ENCODE data around the gene NTN4.

NTN4 gene

DNA sequence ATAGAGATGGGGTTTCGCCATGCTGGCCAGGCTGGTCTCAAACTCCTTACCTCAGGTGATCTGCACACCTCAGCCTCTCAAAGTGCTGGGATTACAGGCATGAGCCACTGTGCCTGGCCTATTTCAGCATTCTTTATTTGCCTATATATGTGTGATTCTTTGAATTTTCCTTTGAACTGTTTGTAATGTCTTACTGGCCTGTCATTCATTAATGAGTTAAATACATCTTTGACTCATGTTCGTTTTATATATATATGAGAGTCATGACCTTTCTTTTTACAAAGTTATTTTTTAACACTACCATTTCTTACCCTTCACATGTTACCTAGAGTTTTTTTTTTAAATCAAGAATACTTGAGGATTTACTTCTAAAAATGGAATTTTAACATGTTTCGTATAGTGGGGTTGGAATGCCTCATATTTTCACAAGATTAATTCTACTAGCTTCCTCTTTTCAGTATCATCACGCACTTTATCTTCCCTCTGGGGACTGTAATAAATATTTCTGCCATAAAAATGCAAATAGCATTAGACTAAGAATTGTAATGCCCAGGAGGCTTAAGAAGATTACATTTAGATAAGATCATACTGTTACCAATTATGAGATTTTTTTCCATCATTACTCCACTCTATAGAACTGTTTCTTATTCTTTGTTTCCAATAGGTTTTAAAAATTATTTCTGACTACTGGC, 66.7 kb downstream of the NTN4 start:
- DNase-seq: no peak
- TF ChIP-seq POLR2A (IDR thresholded peaks at IDR 0.05; ENCODE audit: low read length): no peak
- no peak for TF ChIP-seq GATA1 (IDR thresholded peaks at IDR 0.05; ENCODE audit: low read depth, low read length)

DNA sequence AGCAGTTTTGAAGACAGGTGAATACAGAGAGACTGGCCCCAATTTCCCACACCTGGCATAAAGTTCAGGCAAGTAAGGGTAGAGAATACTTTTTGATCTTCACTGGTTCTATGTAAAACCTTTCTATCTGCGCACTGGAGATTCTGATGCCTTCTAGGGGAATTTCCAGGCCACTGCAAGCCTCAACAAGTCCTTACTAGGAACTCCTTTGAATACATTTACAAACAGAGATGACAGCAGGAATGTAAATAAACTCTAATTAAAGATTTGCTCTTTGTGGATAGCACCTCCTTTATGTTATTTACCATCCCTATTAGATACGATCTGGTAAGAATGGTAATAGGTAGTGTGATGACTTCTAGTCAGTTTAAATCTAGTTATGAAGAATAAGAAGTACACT, 69.2 kb downstream of the NTN4 start:
- no peak for DNase-seq
- TF ChIP-seq POLR2A (IDR thresholded peaks at IDR 0.05; ENCODE audit: low read length): no peak
- TF ChIP-seq GATA1 (IDR thresholded peaks at IDR 0.05; ENCODE audit: low read depth, low read length): no peak

DNA sequence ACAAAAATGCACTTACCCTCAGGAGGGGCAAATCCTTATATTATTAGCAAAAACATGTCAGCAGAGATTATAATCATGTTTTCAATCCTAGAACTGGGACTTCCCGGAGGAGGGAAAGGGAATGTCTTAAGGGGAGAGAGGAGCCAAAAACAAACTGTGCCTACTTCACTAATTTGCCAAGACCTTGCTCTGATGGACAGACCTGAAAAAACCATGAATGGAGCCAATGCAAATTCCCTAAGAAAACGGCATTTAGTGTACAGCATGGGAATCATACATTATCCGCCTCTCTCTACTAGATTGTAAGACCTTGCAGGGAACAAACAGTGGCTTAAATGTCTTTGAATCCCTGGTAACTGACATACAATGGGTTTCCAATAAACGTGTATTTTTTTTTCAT, 70.4 kb downstream of the NTN4 start:
- DNase-seq: no peak
- TF ChIP-seq GATA1 (IDR thresholded peaks at IDR 0.05; ENCODE audit: low read depth, low read length): no peak
- TF ChIP-seq POLR2A (IDR thresholded peaks at IDR 0.05; ENCODE audit: low read length): no peak

DNA sequence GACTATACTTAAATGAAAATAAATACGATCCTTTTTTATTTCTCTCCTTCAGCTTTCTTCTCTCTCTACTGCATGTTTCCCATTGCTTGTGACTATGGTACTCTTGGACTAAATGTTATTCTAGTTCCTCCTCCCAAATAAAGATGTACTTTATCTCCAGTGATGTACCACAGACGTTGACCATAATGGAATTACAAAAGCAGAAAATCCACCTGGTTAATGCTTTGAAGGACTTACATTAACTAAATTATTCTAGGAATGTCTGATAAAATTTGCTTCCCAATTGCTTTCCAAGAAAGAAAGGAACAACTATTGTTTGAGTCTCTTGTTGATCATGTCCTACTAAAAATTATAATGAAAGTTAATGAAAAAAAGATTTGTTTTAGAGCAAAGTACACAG, 71.8 kb downstream of the NTN4 start:
- no peak for TF ChIP-seq GATA1 (IDR thresholded peaks at IDR 0.05; ENCODE audit: low read depth, low read length)
- no peak for DNase-seq

DNA sequence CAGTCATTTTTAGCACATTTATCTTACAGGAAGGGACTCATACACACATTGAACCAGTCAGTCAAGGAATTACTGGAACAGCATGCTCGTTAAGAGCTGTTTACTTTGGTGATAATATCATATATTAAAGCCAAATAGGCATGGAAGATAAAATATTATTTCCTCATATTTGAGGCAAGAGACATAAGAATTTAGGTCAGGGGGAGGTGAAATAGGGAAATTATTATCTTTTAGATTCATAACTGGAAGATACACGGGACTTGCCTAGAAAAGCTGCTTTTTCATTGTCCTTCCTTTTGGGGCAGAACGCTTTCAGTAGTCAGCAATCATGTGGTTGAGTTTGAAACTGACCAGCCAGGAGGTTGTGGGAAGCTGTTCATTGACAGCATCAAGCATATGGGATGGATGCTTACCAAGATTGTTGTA, 72.5 kb downstream of the NTN4 start:
- DNase-seq: no peak
- TF ChIP-seq GATA1 (IDR thresholded peaks at IDR 0.05; ENCODE audit: low read depth, low read length): no peak
- no peak for TF ChIP-seq POLR2A (IDR thresholded peaks at IDR 0.05; ENCODE audit: low read length)

DNA sequence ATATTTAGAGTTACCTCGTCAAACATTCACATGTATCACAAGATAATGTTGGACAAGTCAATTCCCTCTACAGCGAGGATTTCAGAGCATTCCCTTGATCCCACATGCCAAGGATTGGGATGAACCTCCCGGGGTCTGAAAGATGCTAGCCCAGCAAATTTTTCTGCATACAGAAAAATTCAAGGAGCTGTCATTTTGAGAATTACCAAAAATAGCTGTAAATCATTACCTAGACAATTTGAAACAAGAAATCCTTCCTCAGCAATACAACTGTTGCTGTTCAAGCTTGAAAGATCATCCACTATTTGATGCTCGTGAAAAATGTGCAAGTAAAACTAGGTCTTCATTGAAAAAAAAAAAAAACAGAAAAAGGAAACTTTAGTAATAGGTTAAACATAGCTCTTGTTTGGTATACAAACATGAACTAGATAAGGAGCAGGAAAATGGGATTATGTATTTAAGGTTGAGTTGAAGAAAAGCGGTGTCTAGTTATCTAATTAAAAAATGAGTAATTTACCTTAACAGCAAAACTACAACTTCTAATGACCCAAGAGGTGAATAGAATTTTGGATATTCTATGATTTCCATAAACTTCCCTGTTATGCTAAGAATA, 73.1 kb downstream of the NTN4 start:
- DNase-seq: no peak
- TF ChIP-seq GATA1 (IDR thresholded peaks at IDR 0.05; ENCODE audit: low read depth, low read length): no peak
- no peak for TF ChIP-seq POLR2A (IDR thresholded peaks at IDR 0.05; ENCODE audit: low read length)

DNA sequence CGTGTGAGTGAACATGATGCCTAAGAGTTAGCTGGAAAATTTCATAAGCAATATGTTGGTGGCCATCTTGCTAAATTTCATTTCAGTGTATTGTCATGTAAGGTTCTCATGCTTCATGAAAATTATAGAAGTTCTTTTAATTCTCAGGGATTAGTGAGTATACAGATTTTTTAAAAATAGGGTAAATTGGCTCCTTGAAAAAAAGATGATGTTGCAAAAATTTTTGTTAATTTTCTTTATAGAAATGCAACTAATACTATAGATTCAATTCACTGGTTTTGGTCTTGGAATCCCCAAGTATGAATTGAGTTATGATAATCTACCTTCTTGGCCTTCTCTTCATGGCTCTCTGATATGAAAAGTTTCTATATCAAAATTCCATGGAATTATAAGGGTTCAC, 75.4 kb downstream of the NTN4 start:
- TF ChIP-seq POLR2A (IDR thresholded peaks at IDR 0.05; ENCODE audit: low read length): no peak
- no peak for TF ChIP-seq GATA1 (IDR thresholded peaks at IDR 0.05; ENCODE audit: low read depth, low read length)
- no peak for DNase-seq

DNA sequence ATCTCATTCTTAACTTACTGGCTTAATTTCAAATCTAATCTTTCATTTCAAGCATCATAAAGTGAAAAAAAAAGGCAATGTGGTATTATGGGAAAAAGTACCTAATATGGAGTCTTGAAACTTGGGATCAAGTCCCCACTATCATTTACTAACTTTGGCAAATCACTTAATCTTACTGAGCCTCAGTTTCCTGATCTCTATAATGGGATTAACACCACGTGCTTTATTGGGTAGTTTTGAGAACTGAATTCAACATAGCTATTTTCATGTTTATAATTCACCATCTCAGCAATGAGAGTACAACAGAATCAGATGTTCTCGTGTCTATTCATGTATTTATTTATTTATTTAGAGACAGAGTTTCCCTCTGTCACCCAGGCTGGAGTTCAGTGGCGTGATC, 78.3 kb downstream of the NTN4 start:
- DNase-seq: no peak

DNA sequence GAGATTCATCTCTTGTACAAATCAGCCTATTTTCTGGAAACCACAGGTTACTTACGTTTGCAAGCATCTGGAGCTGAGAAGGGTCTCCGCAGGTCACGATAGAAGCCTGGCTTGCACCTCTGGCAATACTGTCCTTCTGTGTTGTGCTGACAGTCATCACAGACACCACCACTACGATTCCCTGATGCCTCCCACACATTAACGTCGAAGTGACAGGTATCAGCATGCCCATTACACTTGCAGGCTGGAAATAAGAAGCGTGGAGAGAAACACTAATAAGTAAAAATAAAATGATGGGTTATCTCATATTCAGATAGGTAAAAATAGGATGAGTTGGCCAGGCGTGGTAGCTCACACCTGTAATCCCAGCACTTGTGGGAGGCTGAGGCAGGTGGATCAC, 80.2 kb downstream of the NTN4 start:
- DNase-seq: no peak
- TF ChIP-seq POLR2A (IDR thresholded peaks at IDR 0.05; ENCODE audit: low read length) (no peak), GATA1 (IDR thresholded peaks at IDR 0.05; ENCODE audit: low read depth, low read length) (no peak)

More for the DNA sequence above, 78.3 kb downstream of the NTN4 start:
- TF ChIP-seq POLR2A (IDR thresholded peaks at IDR 0.05; ENCODE audit: low read length) (no peak), GATA1 (IDR thresholded peaks at IDR 0.05; ENCODE audit: low read depth, low read length) (no peak)

DNA sequence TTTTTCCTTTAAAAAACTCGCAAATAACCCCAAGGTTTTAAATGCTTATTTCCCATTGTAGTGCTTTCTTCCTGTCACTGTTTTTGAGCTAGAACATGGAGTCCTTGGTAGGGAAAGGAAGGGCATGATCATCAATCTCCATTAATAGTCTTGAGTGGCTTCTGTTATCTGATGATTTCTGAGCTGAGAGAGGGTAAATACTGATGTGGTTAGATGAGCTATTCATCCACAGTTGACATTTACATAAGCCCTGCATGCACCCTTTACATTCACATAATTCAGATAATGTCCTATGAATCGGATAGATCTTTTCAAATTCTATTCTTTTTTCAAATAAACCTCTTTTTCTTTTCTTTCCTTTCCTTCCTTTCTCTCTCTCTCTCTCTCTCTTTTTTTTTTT, 81.4 kb downstream of the NTN4 start:
- DNase-seq: no peak
- TF ChIP-seq GATA1 (IDR thresholded peaks at IDR 0.05; ENCODE audit: low read depth, low read length) (no peak), POLR2A (IDR thresholded peaks at IDR 0.05; ENCODE audit: low read length) (no peak)

DNA sequence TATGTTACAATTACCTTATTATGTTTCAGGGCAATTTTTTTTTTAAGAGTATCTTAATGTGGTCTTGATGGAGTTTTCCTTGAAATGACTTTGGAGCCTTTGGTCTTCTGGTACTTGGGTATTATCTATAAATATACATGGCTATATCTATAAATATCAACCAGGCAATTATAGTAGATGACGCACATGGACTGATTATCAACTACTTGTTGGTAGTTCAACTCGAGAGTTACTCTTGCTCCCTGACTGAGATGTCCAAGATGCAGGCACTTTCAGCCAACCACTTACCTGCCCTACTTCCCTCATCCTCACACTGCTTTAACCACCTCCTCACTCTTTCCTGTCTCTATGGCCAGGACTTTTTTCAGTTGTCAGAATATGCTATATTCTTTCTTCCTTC, 85.4 kb downstream of the NTN4 start:
- TF ChIP-seq GATA1 (IDR thresholded peaks at IDR 0.05; ENCODE audit: low read depth, low read length) (no peak), POLR2A (IDR thresholded peaks at IDR 0.05; ENCODE audit: low read length) (no peak)
- no peak for DNase-seq

DNA sequence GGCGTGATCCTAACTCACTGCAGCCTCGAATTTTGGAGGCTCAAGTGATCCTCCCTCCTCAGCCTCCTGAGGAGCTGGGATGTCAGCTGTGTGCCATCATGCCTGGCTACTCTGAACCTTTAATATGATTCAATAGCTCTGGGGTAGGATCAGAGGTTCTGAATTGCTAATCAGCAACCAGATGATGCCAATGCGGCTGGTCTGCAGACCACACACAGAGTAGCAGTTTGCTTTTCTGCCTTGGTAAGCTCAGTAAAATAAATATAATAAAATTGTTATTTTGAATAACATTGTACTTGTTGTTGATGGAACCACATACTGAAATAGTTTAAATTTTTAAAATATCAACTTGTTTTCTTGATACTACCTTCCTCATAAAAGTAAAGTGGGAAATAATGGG, 86.6 kb downstream of the NTN4 start:
- no peak for DNase-seq
- TF ChIP-seq POLR2A (IDR thresholded peaks at IDR 0.05; ENCODE audit: low read length): no peak
- no peak for TF ChIP-seq GATA1 (IDR thresholded peaks at IDR 0.05; ENCODE audit: low read depth, low read length)

DNA sequence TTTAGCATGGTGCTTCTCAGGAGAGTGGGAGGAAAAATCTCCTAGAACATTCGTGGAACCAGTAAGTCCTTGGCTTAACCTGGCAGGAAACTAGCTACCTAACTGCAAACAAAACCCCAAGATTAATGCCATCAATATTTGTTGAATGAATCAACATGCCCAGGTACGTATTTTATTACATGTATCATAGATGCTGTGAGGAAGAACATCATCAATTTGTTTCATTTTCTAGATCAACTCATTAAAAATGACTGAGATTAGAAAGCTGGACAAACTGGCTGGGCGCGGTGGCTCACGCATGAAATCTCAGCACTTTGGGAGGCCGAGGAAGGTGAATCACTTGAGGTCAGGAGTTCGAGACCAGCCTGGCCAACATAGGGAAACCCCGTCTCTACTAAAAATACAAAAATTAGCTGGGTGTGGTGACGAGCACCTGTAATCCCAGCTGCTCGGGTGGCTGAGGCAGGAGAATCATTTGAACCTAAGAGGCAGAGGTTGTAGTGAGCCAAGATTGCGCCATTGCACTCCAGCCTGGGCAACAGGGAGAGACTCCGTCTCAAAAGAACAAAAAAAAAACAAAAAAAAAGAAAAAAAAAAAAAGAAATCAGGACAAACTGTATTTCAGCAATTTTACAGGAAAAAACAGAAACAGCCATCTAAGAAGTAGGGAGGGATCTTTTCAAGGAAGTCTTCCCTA, 88.7 kb downstream of the NTN4 start:
- TF ChIP-seq POLR2A (IDR thresholded peaks at IDR 0.05; ENCODE audit: low read length): no peak
- TF ChIP-seq GATA1 (IDR thresholded peaks at IDR 0.05; ENCODE audit: low read depth, low read length): no peak
- no peak for DNase-seq

DNA sequence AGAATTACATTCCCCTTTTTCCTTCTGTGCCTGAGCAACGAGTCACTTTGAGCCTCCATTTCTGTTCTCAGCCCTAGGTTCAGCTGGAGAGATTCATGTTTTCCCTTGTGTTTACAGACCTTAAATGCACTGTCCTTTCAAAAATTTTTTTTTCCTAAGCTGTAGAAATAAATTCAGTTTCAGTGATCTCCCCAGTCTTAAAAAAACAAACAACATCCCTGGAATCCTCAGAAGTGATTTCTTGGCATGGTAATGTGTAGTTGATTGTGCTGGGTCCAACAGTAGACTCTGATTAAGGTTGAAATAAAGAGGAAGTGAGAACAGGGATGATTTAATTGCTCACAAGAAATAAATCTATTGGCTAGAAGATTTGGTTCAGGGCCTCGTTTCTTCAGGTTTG, 89.3 kb downstream of the NTN4 start:
- TF ChIP-seq GATA1 (IDR thresholded peaks at IDR 0.05; ENCODE audit: low read depth, low read length) (no peak), POLR2A (IDR thresholded peaks at IDR 0.05; ENCODE audit: low read length) (no peak)
- DNase-seq: no peak

DNA sequence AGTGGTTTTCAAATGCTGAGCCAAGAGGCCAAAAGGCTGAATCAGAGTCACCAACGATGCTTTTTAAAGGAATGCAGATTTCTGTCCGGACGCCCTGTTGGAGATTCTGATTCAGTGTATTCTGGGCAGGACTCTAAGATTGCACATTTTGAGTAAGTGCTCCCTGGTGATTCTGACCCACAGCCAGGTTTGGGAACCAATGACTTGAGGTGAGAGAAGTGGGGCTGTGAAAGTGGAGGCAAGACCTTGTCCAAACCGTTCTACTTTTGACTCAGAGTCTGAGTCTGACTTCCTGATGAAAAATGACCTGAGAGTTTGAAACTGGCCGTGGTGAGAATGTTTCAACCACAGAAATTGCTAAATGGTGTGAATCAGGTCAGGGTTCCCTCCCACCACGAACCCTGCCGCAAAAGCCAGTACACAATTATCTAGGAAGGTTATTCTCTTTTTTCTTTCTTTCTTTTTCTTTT, 90.2 kb downstream of the NTN4 start:
- DNase-seq: no peak

More for the DNA sequence above, 90.2 kb downstream of the NTN4 start:
- no peak for TF ChIP-seq GATA1 (IDR thresholded peaks at IDR 0.05; ENCODE audit: low read depth, low read length)
- no peak for TF ChIP-seq POLR2A (IDR thresholded peaks at IDR 0.05; ENCODE audit: low read length)

Measured in erythroblast (primary cell).